ENCODE data around the gene RPS6KA5. TPM values are rescaled to one million over a fixed set of nuclear protein-coding genes. Genes with fewer than 3 reads are reported as not detected.
"Not testable (repeated sequence)": the region's sequence is repeated elsewhere in the genome, so short reads cannot be mapped to it uniquely, and the experiment has no call there.

Gene RPS6KA5
- total RNA-seq, 2 donors from 2014 or later = 22.1 to 23.3 TPM

GRCh38 chr14:91036741-91037469 is 23.5 kb downstream of the RPS6KA5 start:
- ATAC-seq (no peak), DNase-seq (no peak)
- intact Hi-C loops (cut with DNase I, micrococcal nuclease) = no loop called here

- ATAC-seq = no peak
- no peak for DNase-seq
- intact Hi-C loops (cut with DNase I, micrococcal nuclease) = no loop called here
These were observed 24.6 kb downstream of the RPS6KA5 start for GRCh38 chr14:91035855-91036254.

GRCh38 chr14:91034379-91034778 is 26.1 kb downstream of the RPS6KA5 start:
- DNase-seq; ATAC-seq; intact Hi-C loops (cut with DNase I, micrococcal nuclease): not testable (repeated sequence)

- intact Hi-C loops (cut with DNase I, micrococcal nuclease) = no loop called here
- DNase-seq (no peak), ATAC-seq (no peak)
These were observed 28.2 kb downstream of the RPS6KA5 start for GRCh38 chr14:91032248-91032647.

GRCh38 chr14:91031666-91032065 is 28.8 kb downstream of the RPS6KA5 start:
- intact Hi-C loops (cut with DNase I, micrococcal nuclease) = no loop called here
- no peak for DNase-seq
- ATAC-seq = no peak

- DNase-seq = no peak
- no peak for ATAC-seq
- intact Hi-C loops (cut with DNase I, micrococcal nuclease) = no loop called here
These were observed 30.8 kb downstream of the RPS6KA5 start for GRCh38 chr14:91029456-91030217.

GRCh38 chr14:91027561-91027960 is 32.9 kb downstream of the RPS6KA5 start:
- DNase-seq (no peak), ATAC-seq (peak; percentile 12)
- intact Hi-C loops (cut with DNase I, micrococcal nuclease) = no loop called here

GRCh38 chr14:91022622-91023028 is 37.8 kb downstream of the RPS6KA5 start:
- ATAC-seq = peak; percentile 87
- intact Hi-C loops (cut with DNase I, micrococcal nuclease) = not testable (repeated sequence)
- DNase-seq = peak; percentile 24 to 29

- intact Hi-C loops (cut with DNase I, micrococcal nuclease) = no loop called here
- ATAC-seq (peak; percentile 43), DNase-seq (no peak)
These were observed 38.3 kb downstream of the RPS6KA5 start for GRCh38 chr14:91021991-91022621.

GRCh38 chr14:91021115-91021514 is 39.3 kb downstream of the RPS6KA5 start:
- intact Hi-C loops (cut with DNase I, micrococcal nuclease) = no loop called here
- DNase-seq = no peak
- no peak for ATAC-seq

- intact Hi-C loops (cut with DNase I, micrococcal nuclease) = no loop called here
- ATAC-seq = no peak
- DNase-seq = no peak
These were observed 40.8 kb downstream of the RPS6KA5 start for GRCh38 chr14:91019673-91020072.

GRCh38 chr14:91018481-91018880 is 42.0 kb downstream of the RPS6KA5 start:
- DNase-seq (no peak), ATAC-seq (no peak)
- intact Hi-C loops (cut with DNase I, micrococcal nuclease) = no loop called here

- no peak for ATAC-seq
- intact Hi-C loops (cut with DNase I, micrococcal nuclease) = no loop called here
These were observed 43.5 kb downstream of the RPS6KA5 start for GRCh38 chr14:91016800-91017410.

GRCh38 chr14:91015435-91015834 is 45.0 kb downstream of the RPS6KA5 start:
- DNase-seq (no peak), ATAC-seq (no peak)
- intact Hi-C loops (cut with DNase I, micrococcal nuclease) = no loop called here

More at GRCh38 chr14:91016800-91017410, 43.5 kb downstream of the RPS6KA5 start:
- DNase-seq = no peak

GRCh38 chr14:91012045-91012444 is 48.4 kb downstream of the RPS6KA5 start:
- ATAC-seq (no peak), DNase-seq (no peak)
- intact Hi-C loops (cut with DNase I, micrococcal nuclease) = no loop called here

- ATAC-seq (no peak), DNase-seq (no peak)
- intact Hi-C loops (cut with DNase I, micrococcal nuclease) = no loop called here
These were observed 50.3 kb downstream of the RPS6KA5 start for GRCh38 chr14:91010153-91010533.

- intact Hi-C loops (cut with DNase I, micrococcal nuclease) = no loop called here
- ATAC-seq (peak; percentile 40), DNase-seq (no peak)
These were observed 50.8 kb downstream of the RPS6KA5 start for GRCh38 chr14:91009501-91010152.

- intact Hi-C loops (cut with DNase I, micrococcal nuclease) = no loop called here
- peak; percentile 77 for ATAC-seq
- DNase-seq = no peak
These were observed 51.6 kb downstream of the RPS6KA5 start for GRCh38 chr14:91008759-91009409.
